Ascending aorta (tissue), 2 donors: ENCODE data around the gene CYSLTR1. TPM values are rescaled to one million over a fixed set of nuclear protein-coding genes. Genes with fewer than 3 reads are reported as not detected.

Experiments
- DNase-seq, 2 donors: peaks; one replicate each; pipeline ENCODE4 v3.0.0-alpha.2; 2019; ENCODE audit warnings: low spot score in 2 of 2
- H3K27ac ChIP-seq, 2 donors: fragments of 200-600 bp; sonication (generic); one replicate each; pipeline ENCODE4 v1.5.1; 2016 to 2017; ENCODE audit warnings: mild to moderate bottlenecking in 1 of 2
- H3K27me3 ChIP-seq: fragments of 200-600 bp; sonication (generic); one replicate; pipeline ENCODE4 v1.5.1; 2017
- H3K36me3 ChIP-seq, 2 donors: fragments of 200-600 bp; sonication (generic); one replicate each; pipeline ENCODE4 v1.5.1; 2016
- H3K4me1 ChIP-seq, 2 donors: fragments of 200-600 bp; sonication (generic); one replicate each; pipeline ENCODE4 v1.5.1; 2016 to 2017; ENCODE audit warnings: mild to moderate bottlenecking in 1 of 2
- H3K4me3 ChIP-seq, 2 donors: fragments of 200-600 bp; sonication (generic); one replicate each; pipeline ENCODE4 v1.5.1; 2016 to 2017; ENCODE audit warnings: mild to moderate bottlenecking in 1 of 2
- H3K9me3 ChIP-seq, 2 donors: fragments of 200-600 bp; sonication (generic); one replicate each; pipeline ENCODE4 v1.5.1; 2016
- CTCF ChIP-seq, 3 experiments: fragments of 200-600 bp in 2 of 3; fragments of 450-650 bp in 1 of 3; sonication (generic) in 2 of 3; IDR thresholded peaks; one replicate each; pipeline ENCODE4 v1.5.1; 2016 to 2019; ENCODE audit warnings: antibody characterized with exemption in 3 of 3, mild to moderate bottlenecking in 1 of 3, moderate library complexity in 1 of 3
- intact Hi-C: fragments of 100-400 bp; cut with DNase I; formaldehyde crosslinking; loops from one replicate; pipeline ENCODE4 v1.15.1; 2023
- total RNA-seq: library from RNA; depleted of rRNA; stranded (reverse); fragments of >200 nt; gene quantifications from one replicate; pipeline ENCODE4 v1.1.0, GENCODE V29; 2016

Gene CYSLTR1
- total RNA-seq, 1 donor from 2014 or later, result 8.9 TPM

GRCh38 chrX:78322863-78323262, 4.5 kb downstream of the CYSLTR1 start:
- Histone ChIP-seq H3K9me3 (no peaks in the 10 kb centered on the region), H3K27me3 (no peaks in the 10 kb centered on the region), H3K27ac (no peak overlapping the region), H3K36me3 (no peaks in the 10 kb centered on the region), H3K4me1 (no peaks in the 10 kb centered on the region), H3K4me3 (no peak overlapping the region)
- no peak for DNase-seq
- no peak for TF ChIP-seq CTCF (IDR thresholded peaks at IDR 0.05)
- intact Hi-C loops, result no loop called here

- no peaks in the 10 kb centered on the region for H3K9me3 ChIP-seq
- no peaks in the 10 kb centered on the region for H3K36me3 ChIP-seq
- intact Hi-C loops, result no loop called here
- peak in 1 of 2 donors; percentile 67 for DNase-seq
- no peaks in the 10 kb centered on the region for H3K27me3 ChIP-seq
- no peak for TF ChIP-seq CTCF (IDR thresholded peaks at IDR 0.05)
- no peak overlapping the region for H3K27ac ChIP-seq
- no peaks in the 10 kb centered on the region for H3K4me1 ChIP-seq
- H3K4me3 ChIP-seq, result no peak overlapping the region
Measured at GRCh38 chrX:78321809-78322208, 5.6 kb downstream of the CYSLTR1 start.

GRCh38 chrX:78316265-78316664, 11.1 kb downstream of the CYSLTR1 start:
- TF ChIP-seq CTCF (IDR thresholded peaks at IDR 0.05), result no peak
- Histone ChIP-seq H3K27ac (no peak overlapping the region), H3K27me3 (no peaks in the 10 kb centered on the region), H3K4me3 (no peak overlapping the region), H3K9me3 (no peaks in the 10 kb centered on the region), H3K4me1 (no peaks in the 10 kb centered on the region), H3K36me3 (no peaks in the 10 kb centered on the region)
- intact Hi-C loops, result no loop called here
- no peak for DNase-seq

- Histone ChIP-seq H3K4me3 (no peak overlapping the region), H3K9me3 (no peaks in the 10 kb centered on the region), H3K27me3 (no peaks in the 10 kb centered on the region), H3K36me3 (no peaks in the 10 kb centered on the region), H3K27ac (no peak overlapping the region), H3K4me1 (no peaks in the 10 kb centered on the region)
- no peak for TF ChIP-seq CTCF (IDR thresholded peaks at IDR 0.05)
- intact Hi-C loops, result no loop called here
- no peak for DNase-seq
Measured at GRCh38 chrX:78315745-78316144, 11.7 kb downstream of the CYSLTR1 start.

- no peaks in the 10 kb centered on the region for H3K9me3 ChIP-seq
- no peak for DNase-seq
- H3K4me3 ChIP-seq, result no peak overlapping the region
- TF ChIP-seq CTCF (IDR thresholded peaks at IDR 0.05), result no peak
- no peak overlapping the region for H3K27ac ChIP-seq
- H3K36me3 ChIP-seq, result no peaks in the 10 kb centered on the region
- H3K4me1 ChIP-seq, result no peaks in the 10 kb centered on the region
- intact Hi-C loops, result no loop called here
- H3K27me3 ChIP-seq, result no peaks in the 10 kb centered on the region
Measured at GRCh38 chrX:78314561-78314960, 12.8 kb downstream of the CYSLTR1 start.

- Histone ChIP-seq H3K4me1 (no peaks in the 10 kb centered on the region), H3K27me3 (no peaks in the 10 kb centered on the region), H3K9me3 (no peaks in the 10 kb centered on the region), H3K4me3 (no peak overlapping the region), H3K36me3 (no peaks in the 10 kb centered on the region), H3K27ac (no peak overlapping the region)
- TF ChIP-seq CTCF (IDR thresholded peaks at IDR 0.05), result no peak
- no peak for DNase-seq
- intact Hi-C loops, result no loop called here
Measured at GRCh38 chrX:78313526-78313925, 13.9 kb downstream of the CYSLTR1 start.
